Spleen (tissue), 11 donors: ENCODE measurements around the gene PPT2. TPM values are rescaled to one million over a fixed set of nuclear protein-coding genes. Genes with fewer than 3 reads are reported as not detected.

Experiments used
- DNase-seq: peaks from one replicate; pipeline ENCODE4 v3.0.0-alpha.2; 2020
- H3K27ac ChIP-seq, 8 donors: fragments of 200-600 bp; sonication (generic) in 7 of 8; 1 replicate in 4 of 8; 2 replicates in 4 of 8; pipeline versions ENCODE4 v1.5.0 to v1.8.0; 2016 to 2021; ENCODE audit warnings: inconsistent platforms in 4 of 8, mild to moderate bottlenecking in 4 of 8, moderate library complexity in 1 of 8
- H3K27me3 ChIP-seq, 7 donors: fragments of 200-600 bp; sonication (generic) in 6 of 7; replicated peaks in 1 of 7; 1 replicate in 4 of 7; 2 replicates in 3 of 7; pipeline versions ENCODE4 v1.5.0 to v1.8.0; 2016 to 2021; ENCODE audit warnings: inconsistent platforms in 3 of 7, mild to moderate bottlenecking in 1 of 7
- H3K36me3 ChIP-seq, 6 donors: fragments of 200-600 bp; sonication (generic) in 5 of 6; 1 replicate in 4 of 6; 2 replicates in 2 of 6; pipeline versions ENCODE4 v1.5.0 to v1.8.0; 2016 to 2021; ENCODE audit warnings: inconsistent platforms in 2 of 6
- H3K4me1 ChIP-seq, 6 donors: fragments of 200-600 bp; sonication (generic) in 5 of 6; 1 replicate in 3 of 6; 2 replicates in 3 of 6; pipeline versions ENCODE4 v1.5.0 to v1.8.0; 2016 to 2021; ENCODE audit warnings: inconsistent platforms in 3 of 6
- H3K4me3 ChIP-seq, 8 donors: fragments of 200-600 bp; sonication (generic) in 7 of 8; 1 replicate in 4 of 8; 2 replicates in 4 of 8; pipeline versions ENCODE4 v1.5.0 to v1.8.0; 2016 to 2021; ENCODE audit warnings: inconsistent platforms in 4 of 8, mild to moderate bottlenecking in 4 of 8, moderate library complexity in 2 of 8
- H3K9me3 ChIP-seq, 8 donors: fragments of 200-600 bp; sonication (generic) in 7 of 8; 1 replicate in 4 of 8; 2 replicates in 4 of 8; pipeline versions ENCODE4 v1.5.0 to v1.8.0; 2016 to 2021; ENCODE audit warnings: inconsistent platforms in 4 of 8
- POLR2A ChIP-seq, 3 donors: fragments of 450-650 bp; IDR thresholded peaks; one replicate each; pipeline ENCODE4 v1.5.1; 2017; ENCODE audit warnings: antibody characterized with exemption in 3 of 3, mild to moderate bottlenecking in 1 of 3
- POLR2AphosphoS5 ChIP-seq, 3 donors: sonication (generic); formaldehyde crosslinking; IDR thresholded peaks; one replicate each; pipeline ENCODE4 v1.5.1; 2017; ENCODE audit warnings: antibody characterized with exemption in 3 of 3
- WGBS, 5 donors: extraction: QIAGEN DNeasy Blood & Tissue Kit in 3 of 5; methylation state at CpG; one replicate each; pipeline versions ENCODE4 v1.1.5 to v1.1.7; 2013 to 2018; 5-methylcytosine and 5-hydroxymethylcytosine counted together
- intact Hi-C: fragments of 100-400 bp; cut with DNase I; formaldehyde crosslinking; loops from one replicate; pipeline ENCODE4 v1.15.0; 2023; ENCODE audit warnings: low total_unique reads
- polyA plus RNA-seq, 3 donors: library from polyadenylated mRNA; stranded (reverse); fragments of 200-250 nt; gene quantifications; one replicate each; pipeline ENCODE4 v1.2.1, GENCODE V29; 2013
- total RNA-seq, 7 donors: library from RNA; depleted of rRNA in 3 of 7; stranded (reverse); fragments of >200 nt in 3 of 7; fragmentation: NEBNext Ultra II Directional in 4 of 7; extraction: Animal tissue kit (Norgen Biotek cat#: 25700) in 4 of 7; gene quantifications; one replicate each; pipeline versions ENCODE4 v1.1.0 to v1.2.1, GENCODE V29; 2016 to 2021
- TF ChIP-seq, protein P1 (sequence below), 11 experiments: fragments of 200-600 bp in 7 of 11; fragments of 450-650 bp in 4 of 11; sonication (generic) in 4 of 11; IDR thresholded peaks in 8 of 11; conservative IDR thresholded peaks in 3 of 11; 1 replicate in 7 of 11; 2 replicates in 4 of 11; pipeline versions ENCODE4 v1.4.0 to v1.8.0; 2016 to 2021; ENCODE audit warnings: antibody characterized with exemption in 11 of 11, inconsistent platforms in 4 of 11, mild to moderate bottlenecking in 1 of 11
- donor health status: healthy with polysubstance abuse.
- donor health status: DM: no; HTN: no; CAD: no; lungs with moderate emphysema.
- donor health status: DM: no; HTN: no; CAD: no.
- donor health status: Bipolar disorder and iron deficiency.
- donor health status: healthy.
- donor health status: DM: no; HTN: no; CAD: no.
- donor health status: DM: yes; HTN: yes; CAD: no.

The PPT2 gene
- total and polyA plus RNA-seq, 10 donors = 2.3 to 26.7 (median 16.8) TPM

DNA sequence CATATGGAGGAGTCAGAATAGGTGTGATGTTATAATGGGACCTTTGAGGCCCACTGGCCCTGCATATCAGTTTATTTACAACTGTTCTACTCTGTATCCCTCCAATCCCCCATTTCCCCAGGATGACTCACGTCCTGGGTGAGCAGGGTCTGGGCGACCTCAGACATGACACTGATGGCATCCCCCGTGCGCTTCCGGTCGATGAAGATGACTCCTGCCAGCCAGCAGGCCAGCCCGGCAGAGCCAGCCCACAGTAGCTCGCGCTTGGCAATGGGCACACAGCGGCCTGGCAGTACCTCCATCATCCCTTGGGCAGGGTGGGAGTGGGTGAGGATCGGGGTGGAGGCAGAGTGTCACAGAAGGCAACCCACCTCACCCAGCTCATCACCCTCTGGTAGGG lies 16.4 kb downstream of the PPT2 start:
- Histone ChIP-seq H3K9me3 (no peaks in the 10 kb centered on the region), H3K27me3 (no peaks in the 10 kb centered on the region), H3K27ac (no peak overlapping the region), H3K36me3 (peaks cover 0 to 60% (median 35%) of the 10 kb centered on the region in 6 donors), H3K4me3 (no peak overlapping the region), H3K4me1 (peaks cover 7 to 28% (median 22%) of the 10 kb centered on the region in 6 donors)
- TF ChIP-seq POLR2AphosphoS5 (IDR thresholded peaks at IDR 0.05) (peak in 1 of 3 donors; percentile 57), POLR2A (IDR thresholded peaks at IDR 0.05) (no peak)
- intact Hi-C loops = no loop called here
- WGBS, 5 donors = 92 to 97% (median 93%) methylated on average over 11 of the region's 11 CpGs
- peak; percentile 58 for DNase-seq

DNA sequence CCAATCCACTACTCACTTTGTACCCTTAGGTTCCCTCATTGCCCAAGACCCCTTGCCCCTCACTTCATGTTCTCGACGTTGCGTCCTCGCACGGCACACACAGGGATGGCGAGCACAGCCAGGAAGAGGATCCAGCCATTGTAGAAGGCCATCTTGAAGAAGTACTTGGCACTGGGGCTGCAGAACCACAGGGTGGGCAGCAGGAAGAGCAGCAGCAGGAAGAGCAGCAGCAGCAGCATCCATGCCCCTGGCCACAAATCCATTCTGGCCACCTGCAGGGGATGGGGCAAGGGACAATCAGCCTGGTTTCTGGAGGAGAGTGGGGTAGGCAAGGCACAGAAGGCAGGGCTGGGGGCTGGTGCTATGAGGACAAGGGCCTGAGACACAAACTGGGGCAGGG lies 17.3 kb downstream of the PPT2 start:
- peak; percentile 34 for DNase-seq
- TF ChIP-seq, protein P1, sequence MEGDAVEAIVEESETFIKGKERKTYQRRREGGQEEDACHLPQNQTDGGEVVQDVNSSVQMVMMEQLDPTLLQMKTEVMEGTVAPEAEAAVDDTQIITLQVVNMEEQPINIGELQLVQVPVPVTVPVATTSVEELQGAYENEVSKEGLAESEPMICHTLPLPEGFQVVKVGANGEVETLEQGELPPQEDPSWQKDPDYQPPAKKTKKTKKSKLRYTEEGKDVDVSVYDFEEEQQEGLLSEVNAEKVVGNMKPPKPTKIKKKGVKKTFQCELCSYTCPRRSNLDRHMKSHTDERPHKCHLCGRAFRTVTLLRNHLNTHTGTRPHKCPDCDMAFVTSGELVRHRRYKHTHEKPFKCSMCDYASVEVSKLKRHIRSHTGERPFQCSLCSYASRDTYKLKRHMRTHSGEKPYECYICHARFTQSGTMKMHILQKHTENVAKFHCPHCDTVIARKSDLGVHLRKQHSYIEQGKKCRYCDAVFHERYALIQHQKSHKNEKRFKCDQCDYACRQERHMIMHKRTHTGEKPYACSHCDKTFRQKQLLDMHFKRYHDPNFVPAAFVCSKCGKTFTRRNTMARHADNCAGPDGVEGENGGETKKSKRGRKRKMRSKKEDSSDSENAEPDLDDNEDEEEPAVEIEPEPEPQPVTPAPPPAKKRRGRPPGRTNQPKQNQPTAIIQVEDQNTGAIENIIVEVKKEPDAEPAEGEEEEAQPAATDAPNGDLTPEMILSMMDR (IDR thresholded peaks at IDR 0.05 in 8 of 11, conservative IDR thresholded peaks at IDR 0.05 in 3 of 11) = no peak
- TF ChIP-seq POLR2A (IDR thresholded peaks at IDR 0.05) (no peak), POLR2AphosphoS5 (IDR thresholded peaks at IDR 0.05) (no peak)
- Histone ChIP-seq H3K9me3 (no peaks in the 10 kb centered on the region), H3K27me3 (no peaks in the 10 kb centered on the region), H3K4me3 (no peak overlapping the region), H3K27ac (no peak overlapping the region), H3K36me3 (peaks cover 0 to 51% (median 35%) of the 10 kb centered on the region in 6 donors), H3K4me1 (peaks cover 9 to 36% (median 27%) of the 10 kb centered on the region in 6 donors)
- intact Hi-C loops = no loop called here
- 96 to 99% (median 96%) methylated on average over 6 of the region's 6 CpGs for WGBS, 5 donors

DNA sequence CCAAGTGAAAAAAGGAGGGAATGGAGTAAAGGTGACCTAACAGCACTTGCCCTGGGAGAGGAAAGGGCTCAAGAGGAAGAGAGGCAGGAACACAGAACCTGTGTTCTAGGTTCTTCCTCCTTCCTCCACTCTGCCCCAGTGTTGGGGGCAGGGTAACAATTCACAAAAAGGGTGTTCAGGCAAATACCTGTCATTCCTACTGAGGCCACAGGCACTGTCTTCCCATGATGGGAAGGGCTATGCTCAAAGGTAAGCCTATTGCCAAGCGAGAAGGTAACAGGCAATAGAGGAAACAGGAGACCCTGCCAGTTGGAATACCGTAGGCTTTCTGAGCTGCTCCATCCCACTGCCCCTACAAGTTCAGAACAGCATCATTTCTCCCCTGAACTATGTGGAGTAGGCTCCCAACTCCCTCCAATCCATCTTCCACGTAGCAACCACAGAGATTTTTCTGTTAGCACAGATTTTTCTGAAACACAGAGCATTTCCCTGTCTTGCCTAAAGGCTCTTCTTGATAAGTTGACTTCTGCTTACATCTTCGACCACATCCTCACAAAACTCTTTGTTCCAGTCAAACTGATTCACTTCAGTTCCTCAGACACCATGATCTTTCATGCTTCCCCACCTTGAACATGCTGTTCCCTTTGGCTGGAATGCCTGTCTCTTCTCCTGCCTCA lies 19.2 kb downstream of the PPT2 start:
- peak overlapping the region in 2 of 8 donors; percentile 15 to 35 for H3K27ac ChIP-seq
- peaks cover 0 to 32% (median 24%) of the 10 kb centered on the region in 6 donors for H3K36me3 ChIP-seq
- H3K27me3 ChIP-seq = no peaks in the 10 kb centered on the region
- peaks cover 18 to 49% (median 41%) of the 10 kb centered on the region in 6 donors for H3K4me1 ChIP-seq
- DNase-seq = no peak
- no peak overlapping the region for H3K4me3 ChIP-seq
- no peaks in the 10 kb centered on the region for H3K9me3 ChIP-seq
- WGBS, 5 donors = 61 to 71% (median 65%) methylated on average over 4 of the region's 4 CpGs
- intact Hi-C loops = no loop called here
- no peak for TF ChIP-seq POLR2A (IDR thresholded peaks at IDR 0.05)
- TF ChIP-seq POLR2AphosphoS5 (IDR thresholded peaks at IDR 0.05) = no peak
- TF ChIP-seq, protein P1 (IDR thresholded peaks at IDR 0.05 in 8 of 11, conservative IDR thresholded peaks at IDR 0.05 in 3 of 11) = no peak

DNA sequence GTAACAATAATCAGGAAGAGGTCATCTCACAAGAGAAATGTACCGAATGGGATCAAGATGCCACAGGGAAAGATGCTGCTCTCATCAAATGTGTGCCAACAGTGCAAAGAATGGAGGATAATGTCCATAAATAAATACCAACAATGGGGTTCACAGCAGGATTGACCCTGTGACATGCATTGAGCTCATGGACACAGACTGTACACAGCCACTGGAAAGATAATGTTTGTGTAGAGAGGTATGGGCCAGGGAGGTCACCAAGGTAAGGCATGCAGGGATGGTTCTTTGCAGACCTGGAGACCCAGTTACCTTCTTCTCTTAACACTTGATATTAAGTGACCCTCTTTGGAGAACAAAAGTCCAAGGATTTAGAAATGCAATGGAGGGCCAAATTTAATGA lies 20.5 kb downstream of the PPT2 start:
- H3K4me3 ChIP-seq = peak overlapping the region in 2 of 8 donors; percentile 68 to 87

More for the DNA sequence above, 20.5 kb downstream of the PPT2 start:
- 85 to 97% (median 96%) methylated on average over 1 of the region's 1 CpG for WGBS, 5 donors
- peaks cover 26 to 58% (median 49%) of the 10 kb centered on the region in 6 donors for H3K4me1 ChIP-seq
- H3K9me3 ChIP-seq = no peaks in the 10 kb centered on the region
- no peaks in the 10 kb centered on the region for H3K27me3 ChIP-seq
- TF ChIP-seq POLR2A (IDR thresholded peaks at IDR 0.05) (no peak), POLR2AphosphoS5 (IDR thresholded peaks at IDR 0.05) (no peak)
- TF ChIP-seq, protein P1 (IDR thresholded peaks at IDR 0.05 in 8 of 11, conservative IDR thresholded peaks at IDR 0.05 in 3 of 11) = no peak
- DNase-seq = no peak
- intact Hi-C loops = no loop called here
- H3K27ac ChIP-seq = peak overlapping the region in 1 of 8 donors; percentile 35
- peaks cover 0 to 19% (median 18%) of the 10 kb centered on the region in 6 donors for H3K36me3 ChIP-seq
